HEK293 (cell line): Measurements from ENCODE around the gene CLN6.

Source experiments
- HIC1 ChIP-seq: fragments of 450-650 bp; formaldehyde crosslinking; IDR thresholded peaks from 2 replicates; pipeline ENCODE4 v1.5.1; 2016; ENCODE audit warnings: missing biosample characterization, missing genetic modification characterization
- MEIS1 ChIP-seq: sonication (generic); formaldehyde crosslinking; IDR thresholded peaks from 2 replicates; pipeline ENCODE4 v1.8.1; 2022; ENCODE audit warnings: missing genetic modification reagents, mild to moderate bottlenecking, borderline replicate concordance
- SCRT1 ChIP-seq: fragments of 450-650 bp; formaldehyde crosslinking; IDR thresholded peaks from 2 replicates; pipeline ENCODE4 v1.5.1; 2016; ENCODE audit warnings: missing biosample characterization, missing genetic modification characterization, borderline replicate concordance
- SCRT2 ChIP-seq: fragments of 450-650 bp; formaldehyde crosslinking; IDR thresholded peaks from 2 replicates; pipeline ENCODE4 v1.5.1; 2016; ENCODE audit warnings: missing biosample characterization, missing genetic modification characterization
- SP2 ChIP-seq: fragments of 450-650 bp; formaldehyde crosslinking; IDR thresholded peaks from 2 replicates; pipeline ENCODE4 v1.5.1; 2016; ENCODE audit warnings: missing biosample characterization, missing genetic modification characterization
- WT1 ChIP-seq: fragments of 450-650 bp; formaldehyde crosslinking; IDR thresholded peaks from 2 replicates; pipeline ENCODE4 v1.5.1; 2016; ENCODE audit warnings: missing biosample characterization, missing genetic modification characterization
- ZBTB11 ChIP-seq: fragments of 450-650 bp; formaldehyde crosslinking; conservative IDR thresholded peaks from 2 replicates; pipeline ENCODE4 v1.5.1; 2016; ENCODE audit warnings: low read depth, missing biosample characterization, missing genetic modification characterization
- ZBTB6 ChIP-seq: fragments of 450-650 bp; formaldehyde crosslinking; IDR thresholded peaks from 2 replicates; pipeline ENCODE4 v1.5.1; 2017; ENCODE audit warnings: missing biosample characterization, missing genetic modification characterization
- ZFP37 ChIP-seq: fragments of 450-650 bp; formaldehyde crosslinking; IDR thresholded peaks from 2 replicates; pipeline ENCODE4 v1.5.1; 2016; ENCODE audit warnings: missing biosample characterization, missing genetic modification characterization
- ZNF133 ChIP-seq: fragments of 450-650 bp; formaldehyde crosslinking; IDR thresholded peaks from 2 replicates; pipeline ENCODE4 v1.5.1; 2016; ENCODE audit warnings: missing biosample characterization, missing genetic modification characterization
- ZNF140 ChIP-seq: fragments of 450-650 bp; formaldehyde crosslinking; IDR thresholded peaks from 2 replicates; pipeline ENCODE4 v1.5.1; 2016; ENCODE audit warnings: missing biosample characterization, missing genetic modification characterization
- ZNF175 ChIP-seq: fragments of 450-650 bp; formaldehyde crosslinking; IDR thresholded peaks from 2 replicates; pipeline ENCODE4 v1.5.1; 2016; ENCODE audit warnings: missing biosample characterization, missing genetic modification characterization
- ZNF184 ChIP-seq: fragments of 450-650 bp; IDR thresholded peaks from 2 replicates; pipeline ENCODE4 v1.5.1; 2018; ENCODE audit warnings: missing biosample characterization, mild to moderate bottlenecking, missing genetic modification characterization
- ZNF221 ChIP-seq: fragments of 450-650 bp; formaldehyde crosslinking; IDR thresholded peaks from 2 replicates; pipeline ENCODE4 v1.5.1; 2017; ENCODE audit warnings: missing biosample characterization, missing genetic modification characterization, borderline replicate concordance
- ZNF292 ChIP-seq: fragments of 450-650 bp; formaldehyde crosslinking; IDR thresholded peaks from 2 replicates; pipeline ENCODE4 v1.5.1; 2016; ENCODE audit warnings: low read depth, missing biosample characterization, missing genetic modification characterization, borderline replicate concordance
- ZNF302 ChIP-seq: fragments of 450-650 bp; formaldehyde crosslinking; IDR thresholded peaks from 2 replicates; pipeline ENCODE4 v1.5.1; 2016; ENCODE audit warnings: missing biosample characterization, missing genetic modification characterization, low read depth
- ZNF311 ChIP-seq: fragments of 450-650 bp; formaldehyde crosslinking; IDR thresholded peaks from 2 replicates; pipeline ENCODE4 v1.5.1; 2017; ENCODE audit warnings: missing biosample characterization, missing genetic modification characterization, borderline replicate concordance
- ZNF335 ChIP-seq: fragments of 450-650 bp; formaldehyde crosslinking; conservative IDR thresholded peaks from 2 replicates; pipeline ENCODE4 v1.5.1; 2016; ENCODE audit warnings: missing biosample characterization, missing genetic modification characterization
- ZNF398 ChIP-seq: fragments of 450-650 bp; formaldehyde crosslinking; IDR thresholded peaks from 2 replicates; pipeline ENCODE4 v1.5.1; 2017; ENCODE audit warnings: missing biosample characterization, missing genetic modification characterization
- ZNF426 ChIP-seq: fragments of 450-650 bp; formaldehyde crosslinking; IDR thresholded peaks from 2 replicates; pipeline ENCODE4 v1.5.1; 2017; ENCODE audit warnings: missing biosample characterization, missing genetic modification characterization, mild to moderate bottlenecking, inconsistent platforms, moderate library complexity
- ZNF433 ChIP-seq: fragments of 450-650 bp; formaldehyde crosslinking; IDR thresholded peaks from 2 replicates; pipeline ENCODE4 v1.5.1; 2016; ENCODE audit warnings: missing biosample characterization, missing genetic modification characterization, low read depth
- ZNF473 ChIP-seq: fragments of 450-650 bp; formaldehyde crosslinking; IDR thresholded peaks from 2 replicates; pipeline ENCODE4 v1.5.1; 2017; ENCODE audit warnings: missing biosample characterization, missing genetic modification characterization
- ZNF530 ChIP-seq: fragments of 450-650 bp; formaldehyde crosslinking; IDR thresholded peaks from 2 replicates; pipeline ENCODE4 v1.5.1; 2016; ENCODE audit warnings: low read depth, missing biosample characterization, missing genetic modification characterization
- ZNF548 ChIP-seq: fragments of 450-650 bp; formaldehyde crosslinking; IDR thresholded peaks from 2 replicates; pipeline ENCODE4 v1.5.1; 2016; ENCODE audit warnings: missing biosample characterization, missing genetic modification characterization
- ZNF558 ChIP-seq: fragments of 450-650 bp; formaldehyde crosslinking; IDR thresholded peaks from 2 replicates; pipeline ENCODE4 v1.5.1; 2016; ENCODE audit warnings: missing biosample characterization, missing genetic modification characterization
- ZNF654 ChIP-seq: fragments of 450-650 bp; formaldehyde crosslinking; IDR thresholded peaks from 2 replicates; pipeline ENCODE4 v1.5.1; 2016; ENCODE audit warnings: low read depth, missing biosample characterization, missing genetic modification characterization
- ZNF677 ChIP-seq: fragments of 450-650 bp; IDR thresholded peaks from 2 replicates; pipeline ENCODE4 v1.5.0; 2018; ENCODE audit warnings: missing biosample characterization, mild to moderate bottlenecking, missing genetic modification characterization, moderate library complexity
- ZNF747 ChIP-seq: fragments of 450-650 bp; formaldehyde crosslinking; IDR thresholded peaks from 2 replicates; pipeline ENCODE4 v1.5.1; 2016; ENCODE audit warnings: missing biosample characterization, missing genetic modification characterization
- ZNF777 ChIP-seq: fragments of 450-650 bp; formaldehyde crosslinking; IDR thresholded peaks from 2 replicates; pipeline ENCODE4 v1.5.1; 2017; ENCODE audit warnings: missing biosample characterization, missing genetic modification characterization, borderline replicate concordance
- ZNF837 ChIP-seq: fragments of 450-650 bp; formaldehyde crosslinking; IDR thresholded peaks from 2 replicates; pipeline ENCODE4 v1.5.1; 2016; ENCODE audit warnings: missing biosample characterization, missing genetic modification characterization
- ZSCAN5A ChIP-seq: fragments of 450-650 bp; formaldehyde crosslinking; IDR thresholded peaks from 2 replicates; pipeline ENCODE4 v1.5.1; 2016; ENCODE audit warnings: missing biosample characterization, missing genetic modification characterization

The CLN6 gene

GRCh38 chr15:68278595-68279405 is 49.3 kb upstream of the CLN6 start (continued):
- peak; percentile 73 for TF ChIP-seq ZBTB11 (tag by site-specific recombination)
- TF ChIP-seq ZBTB6 (tag by site-specific recombination), result no peak
- no peak for TF ChIP-seq ZNF837 (tag by site-specific recombination)
- TF ChIP-seq ZNF311 (tag by site-specific recombination), result no peak
- TF ChIP-seq ZNF302 (tag by site-specific recombination), result no peak
- no peak for TF ChIP-seq SCRT2 (tag by site-specific recombination)
- TF ChIP-seq ZNF335 (tag by site-specific recombination), result peak; percentile 59
- no peak for TF ChIP-seq SCRT1 (tag by site-specific recombination)
- no peak for TF ChIP-seq ZNF175 (tag by site-specific recombination)
- TF ChIP-seq ZNF426 (tag by site-specific recombination), result no peak
- no peak for TF ChIP-seq ZNF548
- no peak for TF ChIP-seq ZNF433 (tag by site-specific recombination)
- TF ChIP-seq ZSCAN5A, result 0 out of 2 replicates have a peak, but pooled peaks have one; percentile 54
- TF ChIP-seq SP2 (tag by site-specific recombination), result peak; percentile 78
- no peak for TF ChIP-seq ZNF292 (tag by site-specific recombination)
- TF ChIP-seq ZNF133, result peak; percentile 56
- peak; percentile 96 for TF ChIP-seq HIC1 (tag by site-specific recombination)
- TF ChIP-seq ZFP37, result peak; percentile 89
- TF ChIP-seq ZNF221 (tag by site-specific recombination), result no peak
- no peak for TF ChIP-seq ZNF654
- no peak; the same call in 1 of the 2 replicates for TF ChIP-seq ZNF777 (tag by site-specific recombination)
- no peak for TF ChIP-seq ZNF677 (tag by site-specific recombination)
- no peak for TF ChIP-seq ZNF747 (tag by site-specific recombination)
- TF ChIP-seq ZNF398 (tag by site-specific recombination), result peak; percentile 98
- TF ChIP-seq ZNF140, result no peak
- TF ChIP-seq WT1 (tag by site-specific recombination), result 0 out of 2 replicates have a peak, but pooled peaks have one; percentile 63
- TF ChIP-seq ZNF473 (tag by site-specific recombination), result no peak
- TF ChIP-seq MEIS1 (CRISPR knock-in tag), result no peak
- peak; percentile 73 for TF ChIP-seq ZNF558 (tag by site-specific recombination)
- peak; percentile 24; the same call in 1 of the 2 replicates for TF ChIP-seq ZNF184 (tag by site-specific recombination)
- TF ChIP-seq ZNF530 (tag by site-specific recombination), result no peak
